Liver (tissue), 9 donors: ENCODE data around the gene OLFML1. TPM values are rescaled to one million over a fixed set of nuclear protein-coding genes. Genes with fewer than 3 reads are reported as not detected.

Experiments used
- DNase-seq: peaks from one replicate; pipeline ENCODE4 v3.0.0-alpha.2; 2017; ENCODE audit warnings: low spot score
- H3K27ac ChIP-seq, 2 donors: one replicate each; pipeline ENCODE4 v1.7.0; 2013; ENCODE audit warnings: inconsistent platforms in 2 of 2, low read length in 2 of 2, control low read depth in 1 of 2, low read depth in 1 of 2, mild to moderate bottlenecking in 1 of 2
- H3K27me3 ChIP-seq, 4 donors: one replicate each; pipeline versions ENCODE4 v1.6.1 to v1.7.0; 2013; ENCODE audit warnings: low read length in 3 of 4, inconsistent platforms in 1 of 4, mild to moderate bottlenecking in 1 of 4, moderate library complexity in 1 of 4; ENCODE audit not compliant: control insufficient read depth in 4 of 4, insufficient read depth in 4 of 4
- H3K36me3 ChIP-seq, 4 donors: one replicate each; pipeline versions ENCODE4 v1.6.1 to v1.7.0; 2013; ENCODE audit warnings: low read length in 3 of 4, mild to moderate bottlenecking in 3 of 4, low read depth in 1 of 4, moderate library complexity in 1 of 4; ENCODE audit not compliant: control insufficient read depth in 4 of 4, insufficient read depth in 3 of 4
- H3K4me1 ChIP-seq, 4 donors: one replicate each; pipeline versions ENCODE4 v1.6.1 to v1.7.0; 2013; ENCODE audit warnings: low read length in 3 of 4, mild to moderate bottlenecking in 3 of 4, moderate library complexity in 1 of 4; ENCODE audit not compliant: control insufficient read depth in 4 of 4, insufficient read depth in 4 of 4
- H3K4me3 ChIP-seq, 3 donors: one replicate each; pipeline versions ENCODE4 v1.6.1 to v1.7.0; 2013; ENCODE audit warnings: low read length in 3 of 3, control low read depth in 1 of 3, low read depth in 1 of 3, mild to moderate bottlenecking in 1 of 3
- H3K9ac ChIP-seq, 2 donors: one replicate each; pipeline ENCODE4 v1.7.0; 2013; ENCODE audit warnings: low read length in 2 of 2, mild to moderate bottlenecking in 2 of 2, moderate library complexity in 2 of 2, control low read depth in 1 of 2, low read depth in 1 of 2
- H3K9me3 ChIP-seq, 4 donors: one replicate each; pipeline versions ENCODE4 v1.6.1 to v1.7.0; 2013; ENCODE audit warnings: low read length in 3 of 4; ENCODE audit not compliant: control insufficient read depth in 4 of 4
- FOXA1 ChIP-seq: IDR thresholded peaks from 2 replicates; pipeline ENCODE4 v1.6.1; 2016; ENCODE audit warnings: antibody characterized with exemption
- FOXA2 ChIP-seq: IDR thresholded peaks from 2 replicates; pipeline ENCODE4 v1.6.1; 2016; ENCODE audit warnings: antibody characterized with exemption
- HNF4A ChIP-seq, 2 donors: conservative IDR thresholded peaks; 2 replicates each; pipeline ENCODE4 v1.6.1; 2016; ENCODE audit warnings: antibody characterized with exemption in 2 of 2, mild to moderate bottlenecking in 2 of 2
- JUND ChIP-seq, 2 donors: IDR thresholded peaks; 2 replicates each; pipeline ENCODE4 v1.6.1; 2016; ENCODE audit warnings: antibody characterized with exemption in 2 of 2
- SP1 ChIP-seq: IDR thresholded peaks from 2 replicates; pipeline ENCODE4 v1.6.1; 2018; ENCODE audit warnings: antibody characterized with exemption, mild to moderate bottlenecking
- TAF1 ChIP-seq: conservative IDR thresholded peaks from 2 replicates; pipeline ENCODE4 v1.6.1; 2016; ENCODE audit warnings: antibody characterized with exemption, mild to moderate bottlenecking
- YY1 ChIP-seq: IDR thresholded peaks from 2 replicates; pipeline ENCODE4 v1.6.1; 2016; ENCODE audit warnings: antibody characterized with exemption, mild to moderate bottlenecking
- ZBTB33 ChIP-seq: IDR thresholded peaks from 2 replicates; pipeline ENCODE4 v1.6.1; 2016; ENCODE audit warnings: antibody characterized with exemption
- WGBS: extraction: QIAGEN DNeasy Blood & Tissue Kit; methylation state at CpG from one replicate; pipeline ENCODE4 v1.1.7; 2013; 5-methylcytosine and 5-hydroxymethylcytosine counted together
- polyA plus RNA-seq, 2 donors: library from polyadenylated mRNA; stranded (reverse) in 1 of 2; unstranded in 1 of 2; fragments of 200-250 nt in 1 of 2; fragments of >200 nt in 1 of 2; fragmentation: Nextera tagmentation in 1 of 2; extraction: Ambion mirVana in 1 of 2; gene quantifications; one replicate each; pipeline versions ENCODE4 v1.2.1 to v1.2.3, GENCODE V29; 2013 to 2015
- total RNA-seq, 2 donors: library from RNA; depleted of rRNA; stranded (reverse); fragments of >200 nt; gene quantifications; one replicate each; pipeline ENCODE4 v1.2.3, GENCODE V29; 2014
- TF ChIP-seq, protein P1 (sequence below): IDR thresholded peaks from 2 replicates; pipeline ENCODE4 v1.6.1; 2016; ENCODE audit warnings: antibody characterized with exemption
- donor health status: healthy.
- donor health status: healthy.
- donor health status: healthy.
- donor health status: healthy.
- donor health status: healthy.

OLFML1 gene
- total and polyA plus RNA-seq, 4 donors: 2.8 to 4.2 (median 2.9) TPM

DNA sequence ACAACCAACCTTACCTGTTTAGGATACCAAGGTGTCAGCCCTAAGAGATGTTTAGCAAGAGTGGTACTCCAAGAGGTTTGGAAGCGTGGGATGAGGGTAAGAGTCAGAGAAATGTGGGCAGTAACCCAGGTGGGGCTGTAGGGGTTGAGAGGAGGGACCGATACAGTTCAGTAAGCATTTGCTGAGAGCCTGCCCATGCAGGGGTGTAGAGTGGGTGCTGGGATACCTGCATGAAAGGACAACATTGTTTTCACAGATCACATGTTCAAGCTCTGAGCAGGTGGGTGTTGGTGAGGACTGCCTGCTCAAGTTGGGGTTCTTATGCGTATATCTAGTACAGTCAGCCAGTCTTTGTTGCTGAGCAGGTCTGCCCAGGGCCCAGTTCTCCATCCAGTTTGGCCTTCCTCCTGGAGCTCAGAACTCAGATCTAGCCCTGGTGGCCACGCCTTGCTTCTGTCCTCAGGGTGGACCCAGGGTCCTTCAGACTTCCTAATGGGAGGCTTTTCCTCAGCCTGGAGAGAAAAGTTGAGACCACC, 43.3 kb downstream of the OLFML1 start:
- no peaks in the 10 kb centered on the region for H3K9me3 ChIP-seq

DNA sequence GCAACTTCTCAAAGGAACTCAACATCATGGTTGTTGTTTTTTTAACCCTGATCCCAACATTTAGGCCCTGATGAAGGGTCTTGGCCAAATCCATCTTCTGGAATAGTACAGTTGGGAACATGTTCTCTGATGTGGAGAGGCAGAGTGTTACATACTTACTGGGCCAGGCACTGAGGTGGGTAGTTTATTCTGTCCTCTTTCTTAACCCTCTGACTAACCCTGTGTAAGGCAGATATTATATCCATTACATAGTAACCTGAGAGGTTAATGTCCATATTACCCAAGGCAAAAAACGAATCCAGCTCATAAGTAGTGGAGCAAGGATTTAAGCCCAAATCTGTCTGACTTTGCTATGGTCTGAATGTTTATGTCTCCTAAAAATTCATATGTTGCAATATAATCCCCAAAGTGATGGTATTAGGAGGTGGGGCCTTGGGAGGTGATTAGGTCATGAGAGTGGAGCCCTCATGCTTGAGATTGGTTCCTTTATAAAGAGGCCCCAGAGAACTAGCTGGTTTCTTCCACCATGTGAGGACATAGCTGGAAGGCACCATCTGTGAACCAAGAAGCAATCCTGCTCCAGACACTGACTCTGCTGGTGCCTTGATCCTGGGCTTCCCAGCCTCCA, 44.8 kb downstream of the OLFML1 start:
- Histone ChIP-seq H3K4me1 (peaks cover 11 to 72% (median 33%) of the 10 kb centered on the region in 4 donors), H3K27me3 (no peaks in the 10 kb centered on the region), H3K27ac (peak overlapping the region; percentile 11 to 65), H3K4me3 (no peak overlapping the region), H3K36me3 (no peaks in the 10 kb centered on the region), H3K9me3 (no peaks in the 10 kb centered on the region), H3K9ac (no peak overlapping the region)
- TF ChIP-seq ZBTB33 (no peak), HNF4A (conservative IDR thresholded peaks at IDR 0.05) (peak; percentile 17 to 26)
- DNase-seq: no peak
- WGBS: 69% methylated on average over 1 of the region's 1 CpG

More for the DNA sequence above, 43.3 kb downstream of the OLFML1 start:
- Histone ChIP-seq H3K36me3 (no peaks in the 10 kb centered on the region), H3K4me3 (no peak overlapping the region), H3K4me1 (peaks cover 20 to 81% (median 40%) of the 10 kb centered on the region in 4 donors), H3K27me3 (no peaks in the 10 kb centered on the region), H3K27ac (no peak overlapping the region), H3K9ac (no peak overlapping the region)
- DNase-seq: no peak
- 95% methylated on average over 4 of the region's 4 CpGs for WGBS
- TF ChIP-seq YY1: no peak
- no peak for TF ChIP-seq ZBTB33
- TF ChIP-seq FOXA1: no peak
- no peak for TF ChIP-seq SP1
- no peak for TF ChIP-seq TAF1
- TF ChIP-seq JUND (IDR thresholded peaks at IDR 0.05): no peak
- TF ChIP-seq, protein P1, sequence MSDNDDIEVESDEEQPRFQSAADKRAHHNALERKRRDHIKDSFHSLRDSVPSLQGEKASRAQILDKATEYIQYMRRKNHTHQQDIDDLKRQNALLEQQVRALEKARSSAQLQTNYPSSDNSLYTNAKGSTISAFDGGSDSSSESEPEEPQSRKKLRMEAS: no peak
- no peak for TF ChIP-seq FOXA2

DNA sequence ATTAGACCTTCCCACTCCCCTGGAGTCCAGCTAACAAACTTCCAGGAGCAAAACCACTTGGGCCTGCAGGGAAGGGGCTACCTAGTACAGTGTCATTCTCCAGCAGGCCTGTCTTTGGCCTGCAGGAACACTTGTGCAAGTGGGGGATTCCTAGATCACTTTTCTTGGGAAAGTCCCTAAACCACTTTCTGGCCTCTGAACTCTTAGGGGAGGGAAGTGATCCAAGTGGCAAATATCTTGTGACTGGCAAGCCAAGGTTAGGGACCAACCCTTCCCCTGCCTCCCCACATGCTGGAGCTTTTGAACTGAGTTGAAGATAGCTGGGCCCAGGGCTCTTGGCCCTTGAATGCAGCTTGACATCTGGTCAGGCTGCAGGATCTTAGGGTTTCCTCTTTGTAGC, 45.7 kb downstream of the OLFML1 start:
- DNase-seq: no peak
- H3K36me3 ChIP-seq: no peaks in the 10 kb centered on the region
- no peak overlapping the region for H3K9ac ChIP-seq
- TF ChIP-seq FOXA1 (no peak), ZBTB33 (no peak), HNF4A (conservative IDR thresholded peaks at IDR 0.05) (peak in 1 of 2 donors; percentile 29), SP1 (no peak)
- H3K27me3 ChIP-seq: no peaks in the 10 kb centered on the region
- peak overlapping the region in 1 of 2 donors; percentile 65 for H3K27ac ChIP-seq
- no peak overlapping the region for H3K4me3 ChIP-seq
- no peaks in the 10 kb centered on the region for H3K9me3 ChIP-seq
- peaks cover 9 to 64% (median 27%) of the 10 kb centered on the region in 4 donors for H3K4me1 ChIP-seq
